Measurements from ENCODE around the gene MYLK3.

MYLK3 gene

DNA sequence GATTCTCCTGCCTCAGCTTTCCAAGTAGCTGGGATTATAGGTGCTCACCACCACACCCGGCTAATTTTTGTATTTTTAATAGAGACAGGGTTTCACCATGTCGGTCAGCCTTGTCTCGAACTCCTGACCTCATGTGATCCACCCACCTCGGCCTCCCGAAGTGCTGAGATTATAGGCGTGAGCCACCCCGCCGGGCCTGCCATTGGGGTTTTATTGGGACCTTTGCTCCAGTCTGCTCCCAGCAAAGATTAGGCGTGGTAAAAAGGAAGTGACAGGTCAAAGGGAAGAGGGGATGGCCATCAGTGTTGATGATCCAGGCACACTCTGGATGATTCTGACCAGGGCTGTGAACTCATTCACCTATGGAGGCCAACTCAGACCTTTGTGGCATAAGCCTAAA lies 20.5 kb downstream of the MYLK3 start:
- Mint-ChIP-seq H3K27ac (no peak overlapping the region), H3K4me1 (ENCODE audit: low read depth) (no peaks in the 10 kb centered on the region), H3K27me3 (ENCODE audit: low read depth) (no peaks in the 10 kb centered on the region), H3K4me3 (no peak overlapping the region), H3K36me3 (ENCODE audit: low read depth) (no peaks in the 10 kb centered on the region), H3K9me3 (no peaks in the 10 kb centered on the region)
- no peak for DNase-seq (ENCODE audit: low spot score)

DNA sequence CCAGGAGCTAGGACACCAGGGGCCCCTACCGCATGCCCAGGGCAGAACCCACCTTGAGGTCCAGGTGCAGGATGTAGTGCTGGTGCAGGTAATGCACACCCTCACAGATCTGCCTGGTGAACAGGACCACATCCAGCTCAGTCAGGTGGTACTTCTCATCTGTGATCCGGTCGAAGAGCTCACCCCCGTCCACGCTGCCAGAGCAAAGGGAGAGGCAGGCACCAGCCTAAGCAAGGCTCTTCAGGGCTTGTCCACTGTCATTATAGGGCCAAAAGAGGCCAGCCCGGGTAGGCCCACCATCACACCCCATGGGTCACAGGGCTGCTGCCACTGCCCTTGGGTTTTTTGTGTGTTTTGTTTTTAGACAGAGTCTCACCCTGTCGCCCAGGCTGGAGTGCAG lies 21.0 kb downstream of the MYLK3 start:
- H3K4me1 Mint-ChIP-seq (ENCODE audit: low read depth): no peaks in the 10 kb centered on the region
- no peak overlapping the region for H3K4me3 Mint-ChIP-seq
- H3K27me3 Mint-ChIP-seq (ENCODE audit: low read depth): no peaks in the 10 kb centered on the region

DNA sequence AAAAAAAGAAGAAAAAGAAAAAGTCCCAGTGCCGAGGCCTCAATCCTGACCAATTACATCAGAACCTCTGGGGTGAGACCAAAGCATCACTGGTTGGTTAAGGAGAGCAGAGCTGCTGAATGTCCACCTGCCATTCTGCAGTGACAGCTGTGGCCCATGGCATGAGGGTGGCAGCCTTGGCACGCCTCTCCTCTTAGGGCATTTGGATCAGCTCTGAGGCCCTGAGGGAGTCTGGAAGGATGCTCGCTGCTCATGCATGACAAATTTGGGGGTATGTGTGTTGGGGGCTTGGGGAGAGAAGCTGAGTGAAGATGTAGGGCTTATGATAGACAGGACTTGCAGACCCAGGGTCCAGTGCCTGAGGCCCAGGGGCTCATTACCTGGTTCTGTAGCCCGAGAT lies 26.3 kb downstream of the MYLK3 start:
- no peak for DNase-seq (ENCODE audit: low spot score)
- H3K27me3 Mint-ChIP-seq (ENCODE audit: low read depth): no peaks in the 10 kb centered on the region
- no peaks in the 10 kb centered on the region for H3K4me1 Mint-ChIP-seq (ENCODE audit: low read depth)
- no peaks in the 10 kb centered on the region for H3K36me3 Mint-ChIP-seq (ENCODE audit: low read depth)
- H3K9me3 Mint-ChIP-seq: no peaks in the 10 kb centered on the region
- no peak overlapping the region for H3K27ac Mint-ChIP-seq
- no peak overlapping the region for H3K4me3 Mint-ChIP-seq

More for the DNA sequence above, 21.0 kb downstream of the MYLK3 start:
- DNase-seq (ENCODE audit: low spot score): no peak
- Mint-ChIP-seq H3K9me3 (no peaks in the 10 kb centered on the region), H3K27ac (no peak overlapping the region), H3K36me3 (ENCODE audit: low read depth) (no peaks in the 10 kb centered on the region)

DNA sequence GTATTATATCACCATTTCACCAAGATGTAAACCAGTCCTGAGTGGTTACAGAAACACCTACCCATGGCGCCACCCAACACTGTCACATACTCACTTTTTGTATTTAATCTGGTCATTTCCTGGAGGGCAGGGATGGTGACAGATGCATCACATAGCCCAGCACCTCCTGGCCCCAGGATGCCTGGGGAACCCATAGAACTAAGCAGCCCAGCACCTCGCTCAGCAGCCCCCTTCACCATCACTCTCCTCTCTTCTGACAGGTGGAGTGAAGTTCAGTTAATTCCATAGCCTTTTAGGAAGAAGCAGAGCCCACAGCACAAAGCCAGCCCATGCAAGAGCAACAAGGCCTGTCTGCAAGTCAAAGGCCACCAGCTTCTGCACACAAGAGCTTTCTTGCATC lies 27.5 kb downstream of the MYLK3 start:
- no peaks in the 10 kb centered on the region for H3K27me3 Mint-ChIP-seq (ENCODE audit: low read depth)
- no peak overlapping the region for H3K4me3 Mint-ChIP-seq
- H3K36me3 Mint-ChIP-seq (ENCODE audit: low read depth): no peaks in the 10 kb centered on the region
- no peak overlapping the region for H3K27ac Mint-ChIP-seq
- no peaks in the 10 kb centered on the region for H3K9me3 Mint-ChIP-seq
- DNase-seq (ENCODE audit: low spot score): no peak
- H3K4me1 Mint-ChIP-seq (ENCODE audit: low read depth): no peaks in the 10 kb centered on the region

DNA sequence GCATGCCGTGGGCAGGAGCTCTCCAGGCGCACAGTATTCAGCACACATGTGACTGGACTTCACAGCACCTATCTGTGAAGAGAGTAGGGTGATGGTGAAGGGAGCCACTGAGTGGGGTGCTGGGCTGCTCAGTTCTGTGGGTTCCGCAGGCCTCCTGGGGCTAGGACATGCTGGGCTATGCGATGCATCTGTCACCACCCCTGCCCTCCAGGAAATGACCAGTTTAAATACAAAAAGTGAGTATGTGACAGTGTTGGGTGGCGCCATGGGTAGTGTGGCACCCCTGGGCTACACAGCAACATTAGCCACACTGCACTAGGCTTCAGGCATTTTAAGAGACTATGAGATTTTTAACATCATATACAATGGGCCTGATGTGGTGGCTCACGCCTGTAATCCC lies 28.6 kb downstream of the MYLK3 start:
- Mint-ChIP-seq H3K9me3 (no peaks in the 10 kb centered on the region), H3K4me3 (no peak overlapping the region), H3K36me3 (ENCODE audit: low read depth) (no peaks in the 10 kb centered on the region), H3K27ac (no peak overlapping the region), H3K27me3 (ENCODE audit: low read depth) (no peaks in the 10 kb centered on the region), H3K4me1 (ENCODE audit: low read depth) (no peaks in the 10 kb centered on the region)
- DNase-seq (ENCODE audit: low spot score): no peak

DNA sequence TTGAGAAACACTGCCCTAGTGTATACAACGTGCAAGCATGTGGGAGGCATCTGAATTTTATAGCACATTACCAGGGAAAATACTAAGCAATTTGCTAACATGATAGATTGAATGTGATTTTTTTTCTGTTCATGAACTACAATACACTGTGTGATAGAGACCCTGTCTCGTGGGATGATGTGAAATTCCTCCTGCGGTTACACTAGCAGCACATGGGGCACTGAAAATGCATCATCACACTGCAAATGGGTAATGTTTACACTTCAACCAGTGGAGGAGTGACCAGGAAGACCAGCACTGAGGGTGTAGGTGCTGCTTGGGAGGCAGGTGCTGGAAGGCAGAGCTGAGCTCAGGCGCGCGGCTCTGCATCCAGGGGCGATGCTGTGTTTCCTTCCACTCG lies 29.9 kb downstream of the MYLK3 start:
- Mint-ChIP-seq H3K4me3 (no peak overlapping the region), H3K36me3 (ENCODE audit: low read depth) (no peaks in the 10 kb centered on the region), H3K4me1 (ENCODE audit: low read depth) (peaks cover 2% of the 10 kb centered on the region), H3K27me3 (ENCODE audit: low read depth) (no peaks in the 10 kb centered on the region), H3K27ac (no peak overlapping the region), H3K9me3 (no peaks in the 10 kb centered on the region)
- DNase-seq (ENCODE audit: low spot score): no peak

DNA sequence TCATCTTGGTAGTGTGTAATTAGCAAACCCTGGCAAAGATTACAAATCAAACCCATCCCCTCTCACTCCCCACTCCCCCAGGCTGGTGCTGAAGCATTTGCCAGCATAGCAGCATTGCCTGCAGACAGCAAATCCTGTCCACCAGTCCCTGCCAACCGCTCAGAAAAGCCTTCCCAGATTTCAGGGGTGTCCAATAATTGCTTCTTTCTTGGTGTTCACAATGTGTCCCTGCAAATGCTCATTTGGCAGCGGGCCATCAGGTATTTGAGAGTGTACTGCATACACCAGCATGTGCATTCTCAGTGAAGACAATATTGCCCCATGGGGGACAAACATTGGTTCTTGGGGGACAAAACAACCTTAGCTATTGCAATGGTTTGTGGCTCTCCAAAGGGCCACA lies 30.5 kb downstream of the MYLK3 start:
- no peak overlapping the region for H3K27ac Mint-ChIP-seq
- H3K36me3 Mint-ChIP-seq (ENCODE audit: low read depth): no peaks in the 10 kb centered on the region
- H3K27me3 Mint-ChIP-seq (ENCODE audit: low read depth): no peaks in the 10 kb centered on the region
- peaks cover 4% of the 10 kb centered on the region for H3K4me1 Mint-ChIP-seq (ENCODE audit: low read depth)
- H3K4me3 Mint-ChIP-seq: no peak overlapping the region
- H3K9me3 Mint-ChIP-seq: no peaks in the 10 kb centered on the region
- DNase-seq (ENCODE audit: low spot score): no peak

DNA sequence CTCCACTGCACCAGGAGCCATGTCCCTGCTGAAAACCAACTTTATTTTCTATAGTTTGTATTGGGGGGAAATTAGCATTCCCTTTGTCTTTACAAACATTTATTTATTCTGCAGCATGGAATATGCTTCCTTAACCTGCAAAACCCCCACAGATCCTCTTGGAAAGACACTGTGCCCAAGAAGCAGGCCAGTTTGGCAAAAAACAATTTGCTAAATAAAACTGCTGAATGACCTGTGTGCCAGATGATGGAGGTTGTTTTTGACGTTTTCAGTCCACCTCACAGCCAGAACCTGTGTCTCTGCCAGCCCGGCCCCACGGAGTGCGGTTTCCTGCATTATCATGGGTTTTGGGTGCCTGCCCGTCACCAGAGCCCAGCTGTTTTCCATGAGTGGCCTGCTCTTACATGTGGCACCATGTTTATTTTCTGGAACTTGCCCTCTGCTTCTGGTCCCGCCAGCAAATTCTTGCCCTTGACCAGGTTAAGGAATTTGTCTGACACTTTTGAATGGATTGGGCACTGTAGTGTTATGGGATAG lies 32.3 kb downstream of the MYLK3 start:
- H3K9me3 Mint-ChIP-seq: no peaks in the 10 kb centered on the region
- no peaks in the 10 kb centered on the region for H3K27me3 Mint-ChIP-seq (ENCODE audit: low read depth)
- no peak overlapping the region for H3K4me3 Mint-ChIP-seq
- no peak for DNase-seq (ENCODE audit: low spot score)
- no peaks in the 10 kb centered on the region for H3K36me3 Mint-ChIP-seq (ENCODE audit: low read depth)
- H3K4me1 Mint-ChIP-seq (ENCODE audit: low read depth): peaks cover 4% of the 10 kb centered on the region
- no peak overlapping the region for H3K27ac Mint-ChIP-seq

DNA sequence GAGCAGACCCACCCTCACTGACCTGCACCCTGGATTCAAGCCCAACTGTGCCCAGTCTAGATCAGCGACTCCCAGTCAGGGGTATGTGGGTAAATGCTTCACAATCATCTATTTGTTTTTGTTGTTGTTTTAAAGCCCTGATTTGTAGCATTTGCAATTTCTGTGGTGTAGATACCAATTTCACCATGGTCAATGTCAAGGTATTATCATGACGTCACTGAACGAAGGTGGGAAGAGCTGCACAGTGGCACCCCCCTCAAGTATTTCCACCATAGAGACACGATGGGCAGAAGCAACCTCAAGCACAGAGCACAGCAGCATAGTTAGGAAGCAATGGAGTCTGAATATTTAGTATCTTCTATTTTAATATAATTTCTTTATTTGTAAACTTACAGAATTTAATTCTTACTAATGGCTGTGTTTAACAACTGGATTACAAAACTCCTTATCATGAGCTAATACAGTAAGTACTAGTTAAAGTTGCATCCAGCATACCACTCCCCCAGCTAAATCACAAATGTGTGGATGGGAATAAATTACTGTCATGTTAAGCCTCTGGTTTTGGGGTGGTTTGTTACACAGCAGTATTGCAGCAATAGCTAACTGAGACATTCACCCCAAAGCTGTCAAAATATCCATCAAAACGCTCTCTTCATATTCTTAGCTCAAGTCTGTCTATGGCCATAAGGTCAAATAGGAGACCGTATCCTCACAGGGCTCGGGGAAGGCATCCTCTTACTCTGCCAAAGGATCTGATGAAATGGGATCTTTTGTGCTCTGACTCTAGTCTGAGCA lies 33.1 kb downstream of the MYLK3 start:
- H3K4me3 Mint-ChIP-seq: no peak overlapping the region
- H3K9me3 Mint-ChIP-seq: no peaks in the 10 kb centered on the region
- peaks cover 4% of the 10 kb centered on the region for H3K4me1 Mint-ChIP-seq (ENCODE audit: low read depth)
- H3K27ac Mint-ChIP-seq: no peak overlapping the region
- DNase-seq (ENCODE audit: low spot score): no peak
- no peaks in the 10 kb centered on the region for H3K36me3 Mint-ChIP-seq (ENCODE audit: low read depth)
- H3K27me3 Mint-ChIP-seq (ENCODE audit: low read depth): no peaks in the 10 kb centered on the region

DNA sequence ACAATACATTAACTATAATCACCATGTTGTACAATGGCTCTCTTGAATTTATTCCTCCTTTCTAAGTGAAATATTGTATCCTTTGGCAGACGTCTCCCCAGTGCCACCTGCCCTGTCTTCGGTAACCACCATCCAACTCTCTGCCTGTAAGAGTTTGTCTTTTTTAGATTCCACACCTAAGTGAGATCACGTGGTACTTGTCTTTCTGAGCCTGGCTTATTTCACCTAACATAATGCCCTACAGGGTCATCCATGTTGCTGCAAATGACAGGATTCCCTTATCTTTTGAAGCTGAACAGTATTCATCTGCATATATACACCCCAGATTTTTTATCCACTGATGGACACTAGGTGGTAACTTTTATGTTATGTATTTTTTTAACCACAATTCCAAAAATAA lies 34.5 kb downstream of the MYLK3 start:
- Mint-ChIP-seq H3K36me3 (ENCODE audit: low read depth) (no peaks in the 10 kb centered on the region), H3K27me3 (ENCODE audit: low read depth) (no peaks in the 10 kb centered on the region), H3K9me3 (no peaks in the 10 kb centered on the region), H3K27ac (no peak overlapping the region), H3K4me3 (no peak overlapping the region), H3K4me1 (ENCODE audit: low read depth) (peaks cover 4% of the 10 kb centered on the region)
- DNase-seq (ENCODE audit: low spot score): no peak

DNA sequence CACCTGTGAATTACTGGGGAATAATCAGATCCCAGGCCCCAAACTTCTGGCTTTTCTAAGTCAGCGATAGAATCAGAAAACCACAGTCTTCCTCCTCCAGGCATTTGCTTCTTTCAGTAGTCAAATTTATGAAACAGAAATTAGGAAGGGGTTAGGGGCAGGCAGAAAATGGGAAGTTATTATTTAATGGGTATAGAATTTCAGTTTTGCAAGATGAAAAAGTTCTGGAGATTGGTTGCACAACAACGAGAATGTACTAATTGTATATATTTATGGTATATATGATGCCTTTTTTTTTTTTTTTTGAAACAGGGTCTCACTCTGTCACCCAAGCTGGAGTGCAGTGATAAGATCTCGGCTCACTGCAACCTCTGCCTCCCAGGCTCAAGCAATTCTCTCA lies 35.2 kb downstream of the MYLK3 start:
- peaks cover 4% of the 10 kb centered on the region for H3K4me1 Mint-ChIP-seq (ENCODE audit: low read depth)
- H3K36me3 Mint-ChIP-seq (ENCODE audit: low read depth): no peaks in the 10 kb centered on the region
- no peak overlapping the region for H3K27ac Mint-ChIP-seq
- no peak overlapping the region for H3K4me3 Mint-ChIP-seq
- no peaks in the 10 kb centered on the region for H3K27me3 Mint-ChIP-seq (ENCODE audit: low read depth)
- H3K9me3 Mint-ChIP-seq: no peaks in the 10 kb centered on the region
- DNase-seq (ENCODE audit: low spot score): no peak

DNA sequence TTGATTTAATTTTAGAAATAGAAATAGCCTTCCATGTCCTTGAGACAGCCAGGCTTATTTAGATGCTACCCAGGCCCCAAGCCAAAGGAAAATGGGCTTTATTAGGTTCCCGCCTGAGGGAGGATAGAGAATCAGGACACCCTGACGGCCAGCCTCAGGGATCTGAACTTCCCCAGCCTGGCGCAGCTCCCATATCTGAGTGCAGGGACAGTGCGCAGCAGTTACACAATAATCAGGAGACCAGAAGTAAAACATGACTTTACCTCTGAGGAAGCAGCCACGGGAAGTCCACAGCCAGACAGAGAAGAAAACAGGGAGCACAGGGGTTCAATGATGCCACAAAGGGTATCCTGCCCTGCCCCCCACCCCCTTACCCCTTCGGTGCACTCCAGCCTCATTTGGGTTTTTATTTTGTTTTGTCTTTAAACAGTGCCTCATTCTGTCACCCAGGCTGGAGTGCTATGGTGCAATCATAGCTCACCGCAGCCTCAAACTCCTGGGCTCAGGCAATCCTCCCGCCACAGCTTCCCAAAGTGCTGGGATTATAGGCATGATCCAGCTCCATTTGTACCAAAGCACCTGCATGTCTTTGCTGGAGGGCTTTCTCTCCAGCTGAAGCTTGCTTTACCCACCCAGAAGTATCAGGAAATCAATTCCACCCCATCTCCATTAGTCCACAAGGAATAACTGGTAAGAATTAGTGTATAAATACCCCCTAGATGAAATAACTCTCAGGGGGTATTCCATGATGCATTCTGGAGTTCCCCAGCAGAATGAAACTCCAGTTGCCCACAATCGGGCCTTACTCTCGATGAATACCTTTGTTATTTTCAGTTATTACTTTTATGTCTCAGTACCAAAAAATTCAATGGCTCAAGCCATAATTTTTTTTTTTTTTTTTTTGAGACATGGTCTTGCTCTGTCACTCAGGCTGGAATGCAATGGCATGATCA lies 36.8 kb downstream of the MYLK3 start:
- H3K27me3 Mint-ChIP-seq (ENCODE audit: low read depth): no peaks in the 10 kb centered on the region
- no peak for DNase-seq (ENCODE audit: low spot score)
- peaks cover 12% of the 10 kb centered on the region for H3K4me1 Mint-ChIP-seq (ENCODE audit: low read depth)
- no peak overlapping the region for H3K4me3 Mint-ChIP-seq
- no peak overlapping the region for H3K27ac Mint-ChIP-seq
- H3K9me3 Mint-ChIP-seq: no peaks in the 10 kb centered on the region
- H3K36me3 Mint-ChIP-seq (ENCODE audit: low read depth): no peaks in the 10 kb centered on the region

DNA sequence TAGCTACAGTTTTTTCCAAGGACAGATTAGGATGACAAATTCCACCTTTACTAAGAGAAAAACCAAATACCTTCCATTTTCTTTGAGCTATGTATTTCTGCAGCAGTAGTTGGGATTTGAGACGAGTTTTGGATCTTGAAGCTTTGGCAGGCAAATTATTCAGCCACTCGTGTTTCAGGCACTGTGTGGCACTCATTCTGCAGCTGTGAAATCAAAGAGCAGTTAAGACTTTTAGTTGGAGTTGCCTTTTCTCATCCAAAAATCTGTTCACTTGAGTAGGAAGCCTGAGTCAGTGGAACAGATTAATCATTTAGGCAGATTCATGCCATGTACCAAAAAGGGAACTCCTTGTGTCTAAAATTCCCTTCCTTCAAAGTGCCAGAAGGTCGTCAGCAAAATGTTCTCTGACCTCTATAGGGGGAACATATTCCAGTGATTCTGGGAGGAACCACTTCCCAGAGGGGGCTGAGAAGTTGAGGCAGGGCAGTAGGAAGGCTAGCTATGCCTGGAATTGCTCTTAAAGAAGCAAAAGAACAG lies 38.6 kb downstream of the MYLK3 start:
- H3K4me1 Mint-ChIP-seq (ENCODE audit: low read depth): peaks cover 13% of the 10 kb centered on the region
- no peaks in the 10 kb centered on the region for H3K27me3 Mint-ChIP-seq (ENCODE audit: low read depth)
- H3K27ac Mint-ChIP-seq: no peak overlapping the region
- no peaks in the 10 kb centered on the region for H3K36me3 Mint-ChIP-seq (ENCODE audit: low read depth)
- no peak overlapping the region for H3K4me3 Mint-ChIP-seq
- H3K9me3 Mint-ChIP-seq: no peaks in the 10 kb centered on the region
- no peak for DNase-seq (ENCODE audit: low spot score)

DNA sequence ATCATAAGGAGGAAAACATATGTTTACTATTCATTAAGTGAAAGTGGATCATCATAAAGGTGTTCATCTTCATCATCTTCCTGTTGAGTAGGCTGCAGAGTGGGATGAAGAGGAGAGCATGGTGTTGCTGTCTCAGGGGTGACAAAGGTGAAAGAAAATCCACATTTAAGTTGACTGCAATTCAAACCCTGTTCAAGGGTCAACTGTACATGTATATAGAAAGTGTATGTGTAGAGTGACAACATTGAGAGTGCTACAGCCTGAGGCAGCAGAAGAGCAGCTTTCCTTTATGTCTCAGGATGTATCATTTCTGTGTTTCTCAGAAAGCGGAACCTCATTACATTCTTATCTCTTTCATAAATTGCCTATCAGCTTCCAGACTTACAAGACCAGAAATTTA lies 41.5 kb downstream of the MYLK3 start:
- H3K4me3 Mint-ChIP-seq: no peak overlapping the region

More for the DNA sequence above, 41.5 kb downstream of the MYLK3 start:
- H3K9me3 Mint-ChIP-seq: no peaks in the 10 kb centered on the region
- no peaks in the 10 kb centered on the region for H3K27me3 Mint-ChIP-seq (ENCODE audit: low read depth)
- H3K27ac Mint-ChIP-seq: no peak overlapping the region
- peaks cover 5% of the 10 kb centered on the region for H3K36me3 Mint-ChIP-seq (ENCODE audit: low read depth)
- H3K4me1 Mint-ChIP-seq (ENCODE audit: low read depth): peaks cover 9% of the 10 kb centered on the region
- no peak for DNase-seq (ENCODE audit: low spot score)

Measured in T-helper 2 cell treated with Interferon-gamma antibody and Interleukin-4, amounts not matched to agents 5 μg/mL and 100 μg/mL, for 36 hours (primary cell).